MM.1S (cell line): ENCODE measurements around the gene SGPL1.

Experiments
- DNase-seq: peaks from one replicate; pipeline ENCODE4 v3.0.0-alpha.2; 2015
- H2AFZ ChIP-seq: fragments of 300-600 bp; sonication (generic); 2 replicates; pipeline ENCODE4 v1.6.0; 2016; ENCODE audit warnings: antibody characterized with exemption, low read length
- H3F3A ChIP-seq: fragments of 300-600 bp; sonication (generic); 2 replicates; pipeline ENCODE4 v1.6.1; 2016; ENCODE audit warnings: mild to moderate bottlenecking, antibody characterized with exemption, low read length, moderate library complexity, mixed read lengths; ENCODE audit not compliant: insufficient read depth
- H3K27ac ChIP-seq: fragments of 300-600 bp; sonication (generic); 2 replicates; pipeline ENCODE4 v1.5.1; 2016; ENCODE audit warnings: mild to moderate bottlenecking, low read length
- H3K27me3 ChIP-seq: fragments of 300-600 bp; sonication (generic); replicated peaks from 2 replicates; pipeline ENCODE4 v1.6.0; 2016; ENCODE audit warnings: low read length; ENCODE audit not compliant: insufficient read depth
- H3K36me3 ChIP-seq: fragments of 300-600 bp; sonication (generic); replicated peaks from 2 replicates; pipeline ENCODE4 v1.6.1; 2016; ENCODE audit warnings: mild to moderate bottlenecking, low read length, mixed read lengths; ENCODE audit not compliant: insufficient read depth
- H3K4me1 ChIP-seq: fragments of 300-600 bp; sonication (generic); 2 replicates; pipeline ENCODE4 v1.6.1; 2016; ENCODE audit warnings: low read length, mixed read lengths
- H3K4me2 ChIP-seq: fragments of 300-600 bp; sonication (generic); 2 replicates; pipeline ENCODE4 v1.6.0; 2016; ENCODE audit warnings: low read depth, low read length
- H3K4me3 ChIP-seq: fragments of 300-600 bp; sonication (generic); 2 replicates; pipeline ENCODE4 v1.5.1; 2016; ENCODE audit warnings: low read length, mixed read lengths
- H3K79me2 ChIP-seq: fragments of 300-600 bp; sonication (generic); 2 replicates; pipeline ENCODE4 v1.6.1; 2016; ENCODE audit warnings: mixed run types, low read length, mixed read lengths
- H3K9ac ChIP-seq: fragments of 300-600 bp; sonication (generic); 2 replicates; pipeline ENCODE4 v1.6.1; 2016; ENCODE audit warnings: low read length, mixed read lengths
- H3K9me2 ChIP-seq: fragments of 300-600 bp; sonication (generic); replicated peaks from 2 replicates; pipeline ENCODE4 v1.6.1; 2016; ENCODE audit warnings: mild to moderate bottlenecking, low read length, mixed read lengths; ENCODE audit not compliant: insufficient read depth
- H3K9me3 ChIP-seq: fragments of 300-600 bp; sonication (generic); replicated peaks from 2 replicates; pipeline ENCODE4 v1.6.1; 2016; ENCODE audit warnings: mild to moderate bottlenecking, low read length, mixed read lengths; ENCODE audit not compliant: insufficient read depth
- H4K20me1 ChIP-seq: fragments of 300-600 bp; sonication (generic); 2 replicates; pipeline ENCODE4 v1.6.1; 2016; ENCODE audit warnings: mild to moderate bottlenecking, low read length, moderate library complexity, mixed read lengths; ENCODE audit not compliant: insufficient read depth
- CTCF ChIP-seq: fragments of 300-600 bp; sonication (generic); IDR thresholded peaks from 2 replicates; pipeline ENCODE4 v1.5.1; 2016; ENCODE audit warnings: antibody characterized with exemption, low read length, mixed read lengths
- EZH2 ChIP-seq: fragments of 300-600 bp; sonication (generic); optimal IDR thresholded peaks from 2 replicates; pipeline ENCODE3; 2017; ENCODE audit warnings: low read depth, mild to moderate bottlenecking, antibody characterized with exemption, low read length, mixed read lengths
- EZH2phosphoT487 ChIP-seq: fragments of 300-600 bp; sonication (generic); IDR thresholded peaks from 2 replicates; pipeline ENCODE4 v1.6.1; 2018; ENCODE audit warnings: antibody characterized with exemption, low read length

Gene SGPL1

GRCh38 chr10:70880077-70880534 is 64.4 kb downstream of the SGPL1 start:
- DNase-seq = peak; percentile 82
- Histone ChIP-seq H3K9ac (no peak overlapping the region), H3K36me3 (no peaks in the 10 kb centered on the region), H2AFZ (no peak overlapping the region), H3K79me2 (no peaks in the 10 kb centered on the region), H3K27me3 (no peaks in the 10 kb centered on the region), H3K9me3 (no peaks in the 10 kb centered on the region), H3F3A (no peaks in the 10 kb centered on the region), H3K4me2 (no peak overlapping the region), H3K9me2 (no peaks in the 10 kb centered on the region), H3K4me3 (no peak overlapping the region), H3K27ac (no peak overlapping the region), H3K4me1 (no peaks in the 10 kb centered on the region), H4K20me1 (no peaks in the 10 kb centered on the region)
- TF ChIP-seq EZH2phosphoT487 (no peak), CTCF (peak; percentile 93)

GRCh38 chr10:70884741-70885140 is 69.0 kb downstream of the SGPL1 start:
- H3K79me2 ChIP-seq = no peaks in the 10 kb centered on the region
- H3F3A ChIP-seq = peaks cover 11% of the 10 kb centered on the region; the same call in 1 of the 2 replicates
- no peak for TF ChIP-seq CTCF
- no peak for TF ChIP-seq EZH2
- no peak for TF ChIP-seq EZH2phosphoT487
- no peak overlapping the region for H3K27ac ChIP-seq
- no peak overlapping the region for H2AFZ ChIP-seq
- H3K4me3 ChIP-seq = no peak overlapping the region
- no peak overlapping the region for H3K9ac ChIP-seq
- no peaks in the 10 kb centered on the region for H4K20me1 ChIP-seq
- no peaks in the 10 kb centered on the region for H3K27me3 ChIP-seq
- H3K9me3 ChIP-seq = no peaks in the 10 kb centered on the region
- no peak overlapping the region for H3K4me2 ChIP-seq
- no peaks in the 10 kb centered on the region for H3K9me2 ChIP-seq
- DNase-seq = no peak
- H3K4me1 ChIP-seq = peaks cover 7% of the 10 kb centered on the region
- no peaks in the 10 kb centered on the region for H3K36me3 ChIP-seq

GRCh38 chr10:70885481-70885880 is 69.7 kb downstream of the SGPL1 start:
- H3F3A ChIP-seq = peaks cover 11% of the 10 kb centered on the region; the same call in 1 of the 2 replicates
- no peak for DNase-seq
- H3K9me3 ChIP-seq = no peaks in the 10 kb centered on the region
- no peak overlapping the region for H3K27ac ChIP-seq
- H3K9me2 ChIP-seq = no peaks in the 10 kb centered on the region
- no peaks in the 10 kb centered on the region for H3K36me3 ChIP-seq
- no peaks in the 10 kb centered on the region for H4K20me1 ChIP-seq
- no peaks in the 10 kb centered on the region for H3K27me3 ChIP-seq
- H3K4me3 ChIP-seq = no peak overlapping the region
- H2AFZ ChIP-seq = no peak overlapping the region
- no peak for TF ChIP-seq EZH2
- no peak for TF ChIP-seq CTCF
- no peak for TF ChIP-seq EZH2phosphoT487
- H3K4me2 ChIP-seq = no peak overlapping the region
- no peaks in the 10 kb centered on the region for H3K79me2 ChIP-seq
- peaks cover 7% of the 10 kb centered on the region for H3K4me1 ChIP-seq
- H3K9ac ChIP-seq = no peak overlapping the region
